ENCODE measurements around the gene MIS12.

Gene MIS12

GRCh38 chr17:5540321-5540720 is 54.0 kb downstream of the MIS12 start:
- Histone ChIP-seq H2BK120ac (ENCODE audit: low read depth, low read length) (no peak overlapping the region), H3K14ac (ENCODE audit: low read length) (no peak overlapping the region), H4K91ac (ENCODE audit: low read depth, low read length, poor library complexity) (no peak overlapping the region), H3K23ac (ENCODE audit: low read depth, low read length, poor library complexity) (no peak overlapping the region), H3K36me3 (replicated peaks in 1 of 2; ENCODE audit: control insufficient read depth in 2 of 2, insufficient read depth in 2 of 2, low read length in 2 of 2) (no peaks in the 10 kb centered on the region), H2BK5ac (ENCODE audit: low read length) (no peak overlapping the region), H3K4me3 (ENCODE audit: low read length in 2 of 2) (no peak overlapping the region), H3K9me3 (replicated peaks in 1 of 2; ENCODE audit: control insufficient read depth in 2 of 2, insufficient read depth in 1 of 2, low read depth in 1 of 2, low read length in 2 of 2) (no peaks in the 10 kb centered on the region), H3K79me1 (ENCODE audit: low read depth, low read length) (no peaks in the 10 kb centered on the region), H2BK15ac (ENCODE audit: low read length) (no peak overlapping the region), H3K4me1 (ENCODE audit: control insufficient read depth in 2 of 2, insufficient read depth in 1 of 2, low read depth in 1 of 2, low read length in 2 of 2) (peaks cover 0 to 5% of the 10 kb centered on the region in 2 donors), H3K27me3 (ENCODE audit: control insufficient read depth in 3 of 3, insufficient read depth in 3 of 3, low read depth in 1 of 3, low read length in 3 of 3) (peaks cover 0 to 4% (median 0%) of the 10 kb centered on the region in 3 experiments), H2AK5ac (ENCODE audit: low read depth, low read length) (no peak overlapping the region), H2BK12ac (ENCODE audit: low read length) (no peak overlapping the region), H3K9ac (ENCODE audit: low read depth, low read length, poor library complexity) (no peak overlapping the region), H3K4me2 (ENCODE audit: insufficient read depth, low read length, poor library complexity, severe bottlenecking) (no peak overlapping the region), H2AFZ (ENCODE audit: low read length) (no peak overlapping the region), H3K18ac (ENCODE audit: low read length) (no peak overlapping the region), H3K27ac (replicated peaks; ENCODE audit: low read length) (no peak overlapping the region), H3K4ac (ENCODE audit: low read length) (no peak overlapping the region), H4K8ac (ENCODE audit: low read depth, low read length) (no peak overlapping the region)
- no CpG with 5 or more reads among the region's 7 CpGs for WGBS, 2 donors (ENCODE audit: extremely low coverage in 2 of 2, insufficient read length in 2 of 2, insufficient replicate concordance in 1 of 2)
- no peak for DNase-seq (ENCODE audit: low spot score)
